GM23248 (cell line): ENCODE results near the gene BICDL2.

Source experiments
- EZH2 ChIP-seq: fragments of 200-600 bp; sonication (generic); IDR thresholded peaks from 2 replicates; pipeline ENCODE4 v1.6.1; 2018; ENCODE audit warnings: antibody characterized with exemption, mild to moderate bottlenecking; ENCODE audit not compliant: insufficient read depth, poor library complexity, severe bottlenecking
- EZH2phosphoT487 ChIP-seq: fragments of 200-600 bp; sonication (generic); IDR thresholded peaks from 2 replicates; pipeline ENCODE4 v1.6.1; 2018; ENCODE audit warnings: antibody characterized with exemption, moderate library complexity, mild to moderate bottlenecking, low read depth; ENCODE audit not compliant: insufficient read depth

- TF ChIP-seq EZH2phosphoT487 (no peak), EZH2 (no peak)
Observed at GRCh38 chr16:2985462-2985861, 51.3 kb downstream of the BICDL2 start.
